PC-9 (cell line): Measurements from ENCODE around the gene DRD2. TPM values are rescaled to one million over a fixed set of nuclear protein-coding genes. Genes with fewer than 3 reads are reported as not detected.

Experiments
- BruUV-seq: library from RNA; stranded (reverse); fragments of 400-500 nt; replicated peaks from 2 replicates; lab custom pipeline; 2021; lab: Mats Ljungman, UMichigan
- CTCF ChIA-PET: fragments of 300-600 bp; sonication (Branson Sonifier 250); formaldehyde crosslinking; loops from one replicate; lab custom pipeline; 2022; ENCODE audit warnings: antibody characterized with exemption; lab: Charles Lee
- POLR2A ChIA-PET: fragments of 300-600 bp; sonication (Branson Sonifier 250); formaldehyde crosslinking; loops from one replicate; lab custom pipeline; 2022; ENCODE audit warnings: antibody characterized with exemption; ENCODE audit not compliant: unreplicated experiment; lab: Charles Lee
- DNase-seq, 2 experiments: peaks; one replicate each; pipeline versions ENCODE4 v3.0.0 to v3.0.0-alpha.2; 2015 to 2022; ENCODE audit warnings: mixed read lengths in 1 of 2
- H2AFZ ChIP-seq: fragments of 200-600 bp; sonication (generic); 2 replicates; pipeline ENCODE4 v1.8.1; 2017; ENCODE audit warnings: antibody characterized with exemption
- H3F3A ChIP-seq: fragments of 200-600 bp; sonication (generic); 2 replicates; pipeline ENCODE4 v1.8.1; 2017; ENCODE audit warnings: antibody characterized with exemption, mild to moderate bottlenecking, low read depth; ENCODE audit not compliant: insufficient read depth
- H3K27ac ChIP-seq: fragments of 200-600 bp; sonication (generic); 2 replicates; pipeline ENCODE4 v1.6.1; 2016; ENCODE audit warnings: mixed run types
- H3K27me3 ChIP-seq: fragments of 200-600 bp; sonication (generic); 2 replicates; pipeline ENCODE4 v1.6.1; 2016; ENCODE audit warnings: low read depth, mixed run types; ENCODE audit not compliant: insufficient read depth
- H3K36me3 ChIP-seq: fragments of 200-600 bp; sonication (generic); 2 replicates; pipeline ENCODE4 v1.6.1; 2016; ENCODE audit warnings: low read depth, mixed run types
- H3K4me1 ChIP-seq: fragments of 200-600 bp; sonication (generic); replicated peaks from 2 replicates; pipeline ENCODE4 v1.6.1; 2016; ENCODE audit warnings: mixed run types; ENCODE audit not compliant: insufficient read depth
- H3K4me2 ChIP-seq: fragments of 200-600 bp; sonication (generic); 2 replicates; pipeline ENCODE4 v1.6.1; 2017; ENCODE audit warnings: mixed run types
- H3K4me3 ChIP-seq: fragments of 200-600 bp; sonication (generic); 2 replicates; pipeline ENCODE4 v1.6.1; 2016; ENCODE audit warnings: mixed run types
- H3K79me2 ChIP-seq: fragments of 200-600 bp; sonication (generic); 2 replicates; pipeline ENCODE4 v1.6.1; 2017; ENCODE audit warnings: low read depth, mixed run types
- H3K9me2 ChIP-seq: fragments of 200-600 bp; sonication (generic); 2 replicates; pipeline ENCODE4 v1.8.1; 2017; ENCODE audit warnings: mild to moderate bottlenecking; ENCODE audit not compliant: insufficient read depth
- H3K9me3 ChIP-seq: fragments of 200-600 bp; sonication (generic); 2 replicates; pipeline ENCODE4 v1.8.1; 2016; ENCODE audit warnings: low read depth; ENCODE audit not compliant: insufficient read depth
- H4K20me1 ChIP-seq: fragments of 200-600 bp; sonication (generic); 2 replicates; pipeline ENCODE4 v1.8.1; 2017; ENCODE audit not compliant: insufficient read depth
- CTCF ChIP-seq: fragments of 200-600 bp; sonication (generic); conservative IDR thresholded peaks from 2 replicates; pipeline ENCODE4 v1.6.1; 2017; ENCODE audit warnings: mixed run types, antibody characterized with exemption, mild to moderate bottlenecking, moderate library complexity
- EZH2 ChIP-seq: fragments of 200-600 bp; sonication (generic); IDR thresholded peaks from 2 replicates; pipeline ENCODE4 v1.8.0; 2017; ENCODE audit warnings: antibody characterized with exemption, low read depth
- intact Hi-C: fragments of 100-400 bp; cut with micrococcal nuclease; formaldehyde crosslinking; loops from one replicate; pipeline ENCODE4 v1.10.0; 2022; ENCODE audit not compliant: unreplicated experiment
- total RNA-seq: library from RNA; stranded (reverse); gene quantifications from 2 replicates; pipeline ENCODE4 v1.2.3, GENCODE V29; 2021

The DRD2 gene
- total RNA-seq, 1 experiment from 2014 or later: not detected

- Histone ChIP-seq H3K9me3 (no peaks in the 10 kb centered on the region), H3K4me3 (no peak overlapping the region), H2AFZ (no peak overlapping the region), H3K4me2 (no peak overlapping the region), H3K79me2 (no peaks in the 10 kb centered on the region), H3K4me1 (no peaks in the 10 kb centered on the region), H4K20me1 (no peaks in the 10 kb centered on the region), H3K27me3 (peaks cover 27% of the 10 kb centered on the region), H3F3A (no peaks in the 10 kb centered on the region), H3K36me3 (no peaks in the 10 kb centered on the region), H3K27ac (no peak overlapping the region), H3K9me2 (no peaks in the 10 kb centered on the region)
- CTCF ChIA-PET: no interaction called here
- intact Hi-C loops: no loop called here
- no peak for DNase-seq
- TF ChIP-seq EZH2 (no peak), CTCF (no peak)
- POLR2A ChIA-PET: no interaction called here
- BruUV-seq: no TSS peak
Observed at GRCh38 chr11:113504586-113504985, 29.4 kb upstream of the DRD2 start.

GRCh38 chr11:113504071-113504470, 28.9 kb upstream of the DRD2 start:
- peaks cover 27% of the 10 kb centered on the region for H3K27me3 ChIP-seq
- no peak overlapping the region for H3K27ac ChIP-seq
- H3K4me3 ChIP-seq: no peak overlapping the region
- no peak overlapping the region for H2AFZ ChIP-seq
- no peaks in the 10 kb centered on the region for H3K36me3 ChIP-seq
- BruUV-seq: no TSS peak
- H3K9me2 ChIP-seq: no peaks in the 10 kb centered on the region
- H3K4me1 ChIP-seq: no peaks in the 10 kb centered on the region
- H3K9me3 ChIP-seq: no peaks in the 10 kb centered on the region
- H3K79me2 ChIP-seq: no peaks in the 10 kb centered on the region
- ChIA-PET CTCF (no interaction called here), POLR2A (no interaction called here)
- TF ChIP-seq EZH2 (no peak), CTCF (no peak)
- no peaks in the 10 kb centered on the region for H3F3A ChIP-seq
- DNase-seq: no peak
- H3K4me2 ChIP-seq: no peak overlapping the region
- no peaks in the 10 kb centered on the region for H4K20me1 ChIP-seq
- intact Hi-C loops: no loop called here

- H3K4me1 ChIP-seq: no peaks in the 10 kb centered on the region
- no peak overlapping the region for H3K4me3 ChIP-seq
- no peaks in the 10 kb centered on the region for H3K9me3 ChIP-seq
- no peaks in the 10 kb centered on the region for H3K79me2 ChIP-seq
- POLR2A ChIA-PET: no interaction called here
- TF ChIP-seq EZH2: no peak
- BruUV-seq: no TSS peak
- intact Hi-C loops: no loop called here
- no peaks in the 10 kb centered on the region for H3K36me3 ChIP-seq
- H3F3A ChIP-seq: no peaks in the 10 kb centered on the region
- H2AFZ ChIP-seq: no peak overlapping the region
- peaks cover 56% of the 10 kb centered on the region for H3K27me3 ChIP-seq
- CTCF ChIA-PET: no interaction called here
- no peak for DNase-seq
- no peak overlapping the region for H3K27ac ChIP-seq
- no peaks in the 10 kb centered on the region for H3K9me2 ChIP-seq
- 0 out of 2 replicates have a peak, but pooled peaks cover 6% of the 10 kb centered on the region for H4K20me1 ChIP-seq
- no peak overlapping the region for H3K4me2 ChIP-seq
Observed at GRCh38 chr11:113497066-113497910, 22.1 kb upstream of the DRD2 start.
